AG10803 (cell line): ENCODE measurements around the gene PEX19.

Experiments used
- DNase-seq: peaks from one replicate; pipeline ENCODE4 v3.0.0; 2010; ENCODE audit warnings: low read depth
- H3K4me3 ChIP-seq: 2 replicates; pipeline ENCODE4 v1.5.1; 2011; ENCODE audit warnings: mild to moderate bottlenecking, low read length, control low read depth
- TF ChIP-seq, protein P1 (sequence below): conservative IDR thresholded peaks from 2 replicates; pipeline ENCODE4 v1.5.1; 2011; ENCODE audit warnings: mild to moderate bottlenecking, low read length, control low read depth, inconsistent platforms

The PEX19 gene

DNA sequence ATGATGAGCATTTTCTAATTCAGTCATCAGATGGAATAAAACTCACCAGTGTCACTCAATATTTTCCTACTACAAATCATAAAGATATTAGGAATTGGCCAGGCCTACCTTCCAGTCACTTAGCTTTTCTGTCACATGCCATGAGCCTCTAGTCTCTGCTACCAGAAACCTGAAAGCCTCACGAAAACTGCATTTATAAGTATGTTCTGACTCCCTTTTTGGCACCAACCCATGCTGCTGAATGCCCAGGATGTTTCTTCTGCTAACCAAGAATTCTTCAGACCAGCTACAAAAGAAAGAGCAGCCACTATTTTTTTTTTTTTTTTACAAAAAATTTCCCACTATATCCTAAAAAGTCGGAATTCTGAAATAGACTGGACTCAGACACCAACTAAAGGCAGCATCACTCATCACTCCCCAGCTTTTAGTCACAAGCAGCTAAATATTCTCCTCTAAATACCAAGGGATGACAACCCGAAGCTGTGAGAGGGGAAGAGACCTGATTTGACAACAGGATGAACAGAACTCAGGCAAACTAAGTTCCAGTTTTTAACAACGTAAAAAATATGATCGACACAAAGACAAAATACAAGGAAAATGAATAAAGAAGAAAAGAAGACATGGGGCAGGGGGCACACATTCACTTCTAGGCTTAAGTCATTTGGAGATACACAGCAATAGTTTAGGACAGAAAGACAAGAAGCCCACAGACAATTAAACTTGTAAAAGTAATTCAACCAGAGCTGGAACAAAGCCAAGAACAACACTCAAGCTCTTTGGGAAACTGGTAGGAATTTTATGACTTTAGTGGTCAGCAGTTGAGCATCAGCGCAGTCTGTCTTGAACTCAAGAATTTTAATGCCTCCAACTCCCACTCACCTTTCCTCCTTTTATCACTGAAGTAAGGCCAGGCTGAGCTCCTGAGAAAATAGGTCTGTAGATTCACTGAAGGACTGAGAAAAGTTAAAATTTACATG, 24.2 kb downstream of the PEX19 start:
- peak overlapping the region; percentile 100 for H3K4me3 ChIP-seq
- peak; percentile 82 for DNase-seq
- TF ChIP-seq, protein P1, sequence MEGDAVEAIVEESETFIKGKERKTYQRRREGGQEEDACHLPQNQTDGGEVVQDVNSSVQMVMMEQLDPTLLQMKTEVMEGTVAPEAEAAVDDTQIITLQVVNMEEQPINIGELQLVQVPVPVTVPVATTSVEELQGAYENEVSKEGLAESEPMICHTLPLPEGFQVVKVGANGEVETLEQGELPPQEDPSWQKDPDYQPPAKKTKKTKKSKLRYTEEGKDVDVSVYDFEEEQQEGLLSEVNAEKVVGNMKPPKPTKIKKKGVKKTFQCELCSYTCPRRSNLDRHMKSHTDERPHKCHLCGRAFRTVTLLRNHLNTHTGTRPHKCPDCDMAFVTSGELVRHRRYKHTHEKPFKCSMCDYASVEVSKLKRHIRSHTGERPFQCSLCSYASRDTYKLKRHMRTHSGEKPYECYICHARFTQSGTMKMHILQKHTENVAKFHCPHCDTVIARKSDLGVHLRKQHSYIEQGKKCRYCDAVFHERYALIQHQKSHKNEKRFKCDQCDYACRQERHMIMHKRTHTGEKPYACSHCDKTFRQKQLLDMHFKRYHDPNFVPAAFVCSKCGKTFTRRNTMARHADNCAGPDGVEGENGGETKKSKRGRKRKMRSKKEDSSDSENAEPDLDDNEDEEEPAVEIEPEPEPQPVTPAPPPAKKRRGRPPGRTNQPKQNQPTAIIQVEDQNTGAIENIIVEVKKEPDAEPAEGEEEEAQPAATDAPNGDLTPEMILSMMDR, result no peak

DNA sequence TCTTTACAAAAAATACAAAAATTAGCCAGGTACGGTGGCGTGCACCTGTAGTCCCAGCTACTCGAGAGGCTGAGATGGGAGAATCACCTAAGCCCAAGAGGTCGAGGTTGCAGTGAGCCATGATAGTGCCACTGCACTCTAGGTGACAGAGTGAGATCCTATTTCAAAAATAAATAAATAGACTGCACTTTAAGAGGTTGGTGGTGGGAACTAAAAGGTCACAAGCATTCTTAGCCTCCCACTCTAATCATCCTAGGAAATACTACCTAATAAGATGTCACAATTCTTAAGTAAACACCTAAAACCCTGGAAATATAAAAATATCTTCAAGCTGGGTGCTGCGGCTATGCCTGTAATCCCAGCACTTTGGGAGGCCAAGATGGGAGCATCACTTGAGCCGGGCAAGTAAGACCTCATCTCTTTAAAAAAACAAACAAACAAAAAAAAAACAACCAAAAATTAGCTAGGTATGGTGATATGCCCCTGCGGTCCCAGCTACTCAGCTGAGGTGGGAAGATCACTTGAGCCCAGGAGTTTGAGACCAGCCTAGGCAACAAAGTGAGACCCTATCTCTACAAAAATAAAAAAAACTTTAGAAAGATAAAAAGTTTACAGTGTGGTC, 26.6 kb downstream of the PEX19 start:
- DNase-seq, result no peak
- TF ChIP-seq, protein P1, result no peak

DNA sequence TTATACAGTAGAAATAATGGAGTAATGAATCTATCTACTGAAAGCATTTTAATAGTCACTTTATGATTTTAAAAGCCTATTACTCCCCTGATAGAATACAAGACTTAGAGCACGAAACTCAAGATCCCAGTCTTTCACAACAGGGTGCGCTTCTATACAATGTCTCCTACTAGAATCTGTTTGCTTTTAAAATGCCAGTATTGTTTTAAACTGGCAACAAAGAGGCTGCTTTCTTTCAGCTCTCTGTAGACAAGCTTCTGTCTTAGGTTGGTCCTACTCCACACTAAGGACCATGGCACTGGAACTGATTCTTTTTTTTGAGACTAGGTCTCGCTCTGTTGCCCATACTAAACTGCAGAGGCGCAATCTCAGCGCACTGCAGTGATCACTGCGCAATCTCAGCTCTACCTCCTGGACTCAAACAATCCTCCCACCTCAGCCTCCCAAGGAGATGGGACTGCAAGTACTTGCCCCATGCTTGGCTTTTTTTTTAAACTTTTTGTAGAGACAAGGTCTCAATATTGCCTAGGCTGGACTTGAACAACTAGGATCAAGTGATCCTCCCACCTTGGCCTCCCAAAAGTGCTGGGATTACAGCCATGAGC, 27.4 kb downstream of the PEX19 start:
- DNase-seq, result no peak
- TF ChIP-seq, protein P1, result no peak
- no peak overlapping the region for H3K4me3 ChIP-seq

More for the DNA sequence above, 26.6 kb downstream of the PEX19 start:
- H3K4me3 ChIP-seq, result no peak overlapping the region

DNA sequence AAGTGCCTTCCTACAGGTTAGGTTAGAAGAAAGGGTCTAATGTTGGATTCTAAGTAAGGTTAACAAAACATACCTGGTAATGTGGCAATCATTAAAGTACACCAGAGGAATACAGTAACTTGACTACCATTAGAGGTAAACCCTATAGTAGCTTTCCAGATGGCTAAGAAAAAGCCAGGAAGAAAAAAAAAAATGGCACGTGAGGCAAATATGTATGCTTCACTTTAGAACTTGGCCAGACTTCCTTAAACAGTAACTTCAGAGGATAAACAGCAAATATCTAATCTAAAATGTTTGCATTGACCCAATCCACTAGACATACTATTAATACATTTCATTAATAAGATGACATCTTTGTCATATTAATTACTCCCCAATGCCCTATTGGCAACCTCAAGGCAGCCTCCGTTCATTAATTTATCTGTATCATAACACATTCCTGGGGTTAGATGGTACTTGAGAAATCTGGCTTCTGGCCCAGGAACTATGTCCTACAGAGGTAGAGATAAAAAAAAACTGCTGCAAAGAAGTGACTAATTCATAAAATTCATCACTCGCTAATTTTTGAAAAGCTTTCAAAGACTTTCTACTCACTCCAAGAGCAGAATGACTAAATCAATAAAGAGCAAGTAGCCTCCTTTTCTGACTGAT, 28.4 kb downstream of the PEX19 start:
- TF ChIP-seq, protein P1, result no peak
- DNase-seq, result peak; percentile 80
- H3K4me3 ChIP-seq, result no peak overlapping the region

DNA sequence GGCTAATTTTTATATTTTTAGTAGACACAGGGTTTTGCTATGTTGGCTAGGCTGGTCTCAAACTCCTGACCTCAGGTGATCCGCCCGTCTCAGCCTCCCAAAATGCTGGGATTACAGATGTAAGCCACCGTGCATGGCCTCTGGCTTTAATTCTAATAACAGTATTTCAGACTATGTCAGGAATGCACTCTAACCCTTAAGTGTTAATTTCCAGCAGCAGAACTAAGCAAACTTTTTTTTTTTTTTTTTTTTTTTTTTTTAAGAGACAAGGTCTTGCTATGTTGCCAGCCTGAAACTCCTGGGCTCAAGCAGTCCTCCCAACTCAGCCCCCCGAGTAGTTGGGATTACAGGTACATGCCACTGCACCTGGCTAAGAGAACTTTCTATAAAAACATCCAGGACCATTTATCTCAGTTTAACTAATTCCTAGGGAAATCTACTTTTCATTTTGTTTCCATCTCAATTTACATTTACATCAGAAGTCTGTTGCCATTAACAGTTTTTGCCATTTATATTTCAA, 29.1 kb downstream of the PEX19 start:
- TF ChIP-seq, protein P1, result no peak
- DNase-seq, result no peak
- H3K4me3 ChIP-seq, result no peak overlapping the region

DNA sequence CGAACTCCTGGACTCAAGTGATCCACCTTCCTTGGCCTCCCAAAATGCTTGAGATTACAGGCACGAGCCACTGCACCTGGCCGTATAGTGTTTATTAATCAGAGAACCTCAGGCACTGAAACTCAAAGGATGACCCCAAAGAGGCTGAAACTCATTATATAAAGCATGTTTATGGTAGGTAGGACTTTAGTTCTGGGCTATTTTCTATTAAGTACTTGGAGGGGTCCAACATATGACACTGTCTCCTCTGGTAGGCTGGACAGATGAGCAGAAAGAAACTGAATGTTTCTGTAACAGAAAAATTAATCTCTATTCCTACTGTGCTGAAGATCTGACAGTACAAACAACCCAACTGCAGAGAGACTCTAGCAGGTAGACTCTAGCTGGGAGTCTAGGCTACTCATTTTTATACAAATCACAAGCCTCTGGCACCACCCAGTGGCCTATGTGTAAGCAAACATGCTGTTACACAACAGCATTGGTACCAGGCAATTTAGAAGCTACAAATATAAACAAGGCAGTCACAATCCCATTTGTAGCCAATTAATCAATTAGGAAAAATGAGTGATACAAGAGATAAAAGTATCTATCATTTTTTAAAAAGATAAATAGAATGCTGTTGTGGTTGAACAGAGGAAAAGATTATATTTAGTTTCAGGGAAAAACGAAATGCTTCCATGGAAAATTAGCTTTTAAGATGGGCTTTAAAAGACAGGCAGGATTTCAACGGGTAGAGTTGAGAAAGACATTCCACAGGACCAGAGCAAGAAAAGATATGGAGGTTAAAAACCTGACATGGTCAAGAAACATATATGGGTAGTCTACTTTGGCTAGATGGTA, 33.0 kb downstream of the PEX19 start:
- DNase-seq, result peak; percentile 81
- no peak overlapping the region for H3K4me3 ChIP-seq
- TF ChIP-seq, protein P1, result peak; percentile 80
